DOHH2 (cell line): ENCODE data around the gene EGF.

Experiments
- CTCF ChIP-seq: fragments of 200-600 bp; sonication (generic); IDR thresholded peaks from one replicate; pipeline ENCODE4 v1.5.1; 2014; ENCODE audit warnings: antibody characterized with exemption, mild to moderate bottlenecking, low read depth, low read length; ENCODE audit not compliant: poor library complexity, severe bottlenecking
- EZH2phosphoT487 ChIP-seq: fragments of 200-600 bp; sonication (generic); IDR thresholded peaks from 2 replicates; pipeline ENCODE4 v1.6.1; 2017; ENCODE audit warnings: borderline replicate concordance, mild to moderate bottlenecking, antibody characterized with exemption, low read length, moderate library complexity, mixed read lengths

GRCh38 chr4:109873791-109874514, 38.7 kb upstream of the EGF start:
- TF ChIP-seq CTCF (no peak), EZH2phosphoT487 (no peak)
